ENCODE data around the gene CAV3.

Gene CAV3

DNA sequence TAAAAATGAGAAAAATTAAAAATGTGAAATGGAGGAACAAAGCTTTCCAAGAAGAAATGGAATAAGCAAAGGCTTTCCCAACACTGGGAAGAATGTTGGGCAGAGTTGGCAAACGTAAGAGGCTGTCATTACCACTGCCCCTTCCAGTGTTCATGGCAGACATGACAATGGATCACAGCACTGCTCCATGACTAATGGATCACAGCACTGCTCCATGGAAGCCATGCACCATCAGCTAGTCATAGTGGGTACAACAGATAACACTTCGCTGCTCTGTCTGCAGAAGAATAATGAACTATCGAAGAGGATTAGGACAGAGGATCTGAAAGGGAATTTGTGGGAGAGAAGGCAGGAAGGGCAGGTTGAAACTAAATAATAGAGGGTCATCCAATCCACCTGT, 5.0 kb downstream of the CAV3 start:
- Histone ChIP-seq H3K36me3 (replicated peaks) (no peaks in the 10 kb centered on the region), H3K27ac (no peak overlapping the region), H3K27me3 (replicated peaks) (no peaks in the 10 kb centered on the region), H3K4me3 (ENCODE audit: low read depth, low read length) (no peak overlapping the region)
- no peak for TF ChIP-seq CTCF (IDR thresholded peaks at IDR 0.05; ENCODE audit: low read depth, low read length, missing control alignments)
- in situ Hi-C loops (cut with HindIII; ENCODE audit: low pct_ligation_motif_present, low sequenced_read_pairs), result no loop called here
- DNase-seq, result no peak

GRCh38 chr3:8739757-8740504, 6.3 kb downstream of the CAV3 start:
- no peaks in the 10 kb centered on the region for H3K36me3 ChIP-seq (replicated peaks)
- H3K4me3 ChIP-seq (ENCODE audit: low read depth, low read length), result no peak overlapping the region
- no peak for TF ChIP-seq CTCF (IDR thresholded peaks at IDR 0.05; ENCODE audit: low read depth, low read length, missing control alignments)
- in situ Hi-C loops (cut with HindIII; ENCODE audit: low pct_ligation_motif_present, low sequenced_read_pairs), result no loop called here
- H3K27ac ChIP-seq, result no peak overlapping the region
- peak; percentile 56 for DNase-seq
- no peaks in the 10 kb centered on the region for H3K27me3 ChIP-seq (replicated peaks)

GRCh38 chr3:8741581-8742261, 8.1 kb downstream of the CAV3 start:
- H3K4me3 ChIP-seq (ENCODE audit: low read depth, low read length), result peak overlapping the region; percentile 27

GRCh38 chr3:8743021-8743601, 9.5 kb downstream of the CAV3 start:
- no peak for DNase-seq
- in situ Hi-C loops (cut with HindIII; ENCODE audit: low pct_ligation_motif_present, low sequenced_read_pairs), result no loop called here
- H3K36me3 ChIP-seq (replicated peaks), result no peaks in the 10 kb centered on the region

More at GRCh38 chr3:8741581-8742261, 8.1 kb downstream of the CAV3 start:
- H3K27me3 ChIP-seq (replicated peaks), result no peaks in the 10 kb centered on the region
- H3K27ac ChIP-seq, result no peak overlapping the region
- in situ Hi-C loops (cut with HindIII; ENCODE audit: low pct_ligation_motif_present, low sequenced_read_pairs), result no loop called here
- TF ChIP-seq CTCF (IDR thresholded peaks at IDR 0.05; ENCODE audit: low read depth, low read length, missing control alignments), result no peak
- DNase-seq, result peak; percentile 74
- no peaks in the 10 kb centered on the region for H3K36me3 ChIP-seq (replicated peaks)

DNA sequence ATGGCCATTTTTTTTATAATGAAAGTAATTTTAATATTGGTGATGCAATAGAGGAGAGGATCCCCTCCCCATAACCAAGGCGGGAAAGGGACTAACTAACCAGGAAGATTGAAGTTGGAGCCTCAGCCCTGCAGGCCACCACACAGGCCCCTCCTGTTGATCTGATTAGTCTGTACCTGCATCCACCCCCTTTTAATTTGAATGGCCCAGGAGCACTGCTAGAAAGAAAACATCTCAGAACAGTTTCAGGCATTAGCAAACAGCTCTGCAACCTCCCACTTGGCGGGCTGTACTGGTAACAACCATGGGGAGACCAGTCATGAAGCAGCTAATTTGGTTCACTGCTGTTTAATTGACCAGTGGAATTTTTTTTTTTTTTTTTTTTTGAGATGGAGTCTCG, 10.3 kb downstream of the CAV3 start:
- no peak for TF ChIP-seq CTCF (IDR thresholded peaks at IDR 0.05; ENCODE audit: low read depth, low read length, missing control alignments)
- DNase-seq, result no peak
- Histone ChIP-seq H3K36me3 (replicated peaks) (no peaks in the 10 kb centered on the region), H3K27me3 (replicated peaks) (no peaks in the 10 kb centered on the region), H3K27ac (no peak overlapping the region), H3K4me3 (ENCODE audit: low read depth, low read length) (no peak overlapping the region)
- in situ Hi-C loops (cut with HindIII; ENCODE audit: low pct_ligation_motif_present, low sequenced_read_pairs), result no loop called here

More at GRCh38 chr3:8743021-8743601, 9.5 kb downstream of the CAV3 start:
- Histone ChIP-seq H3K27me3 (replicated peaks) (no peaks in the 10 kb centered on the region), H3K4me3 (ENCODE audit: low read depth, low read length) (no peak overlapping the region), H3K27ac (no peak overlapping the region)
- TF ChIP-seq CTCF (IDR thresholded peaks at IDR 0.05; ENCODE audit: low read depth, low read length, missing control alignments), result no peak
